GM19324 (cell line): ENCODE measurements around the gene ATP7B.

ENCODE experiments used
- ATAC-seq: cut with Tn5 transposase; IDR thresholded peaks from one replicate; pipeline ENCODE4 v1.9.1; 2021; ENCODE audit warnings: mild to moderate bottlenecking, moderate library complexity; ENCODE audit not compliant: unreplicated experiment, low FRiP score

The ATP7B gene

GRCh38 chr13:51953347-51954195, 57.7 kb downstream of the ATP7B start:
- ATAC-seq, result no peak

- ATAC-seq, result no peak
Measured at GRCh38 chr13:51950722-51951121, 60.5 kb downstream of the ATP7B start.

GRCh38 chr13:51946163-51946669, 65.0 kb downstream of the ATP7B start:
- ATAC-seq, result no peak

- ATAC-seq, result no peak
Measured at GRCh38 chr13:51945149-51945548, 66.1 kb downstream of the ATP7B start.

- no peak for ATAC-seq
Measured at GRCh38 chr13:51944428-51944827, 66.8 kb downstream of the ATP7B start.

GRCh38 chr13:51943721-51944120, 67.5 kb downstream of the ATP7B start:
- no peak for ATAC-seq

- ATAC-seq, result no peak
Measured at GRCh38 chr13:51942189-51942588, 69.1 kb downstream of the ATP7B start.

GRCh38 chr13:51938454-51938853, 72.8 kb downstream of the ATP7B start:
- no peak for ATAC-seq

GRCh38 chr13:51937320-51938290, 73.6 kb downstream of the ATP7B start:
- ATAC-seq, result no peak

GRCh38 chr13:51935326-51936171, 75.7 kb downstream of the ATP7B start:
- ATAC-seq, result no peak

GRCh38 chr13:51934461-51935087, 76.7 kb downstream of the ATP7B start:
- ATAC-seq, result no peak

GRCh38 chr13:51933466-51934058, 77.7 kb downstream of the ATP7B start:
- no peak for ATAC-seq

- ATAC-seq, result no peak
Measured at GRCh38 chr13:51932231-51932630, 79.0 kb downstream of the ATP7B start.

GRCh38 chr13:51931606-51932005, 79.6 kb downstream of the ATP7B start:
- ATAC-seq, result no peak

GRCh38 chr13:51929699-51930098, 81.6 kb downstream of the ATP7B start:
- no peak for ATAC-seq

GRCh38 chr13:51928231-51928630, 83.0 kb downstream of the ATP7B start:
- ATAC-seq, result no peak

GRCh38 chr13:51927129-51927528, 84.1 kb downstream of the ATP7B start:
- ATAC-seq, result no peak

- ATAC-seq, result no peak
Measured at GRCh38 chr13:51926528-51926885, 84.7 kb downstream of the ATP7B start.

GRCh38 chr13:51925865-51926527, 85.3 kb downstream of the ATP7B start:
- no peak for ATAC-seq
